GM10266 (cell line): ENCODE results near the gene TMEM17.
"Not testable (repeated sequence)": the region's sequence is repeated elsewhere in the genome, so short reads cannot be mapped to it uniquely, and the experiment has no call there.

Experiments used
- DNase-seq: peaks from one replicate; pipeline ENCODE4 v3.0.0; 2012; ENCODE audit errors: extremely low spot score
- TF ChIP-seq, protein P1 (sequence below): IDR thresholded peaks from 2 replicates; pipeline ENCODE4 v1.5.1; 2012; ENCODE audit warnings: mild to moderate bottlenecking, low read depth; ENCODE audit not compliant: control insufficient read depth, insufficient read depth; ENCODE audit errors: missing control alignments

Gene TMEM17

DNA sequence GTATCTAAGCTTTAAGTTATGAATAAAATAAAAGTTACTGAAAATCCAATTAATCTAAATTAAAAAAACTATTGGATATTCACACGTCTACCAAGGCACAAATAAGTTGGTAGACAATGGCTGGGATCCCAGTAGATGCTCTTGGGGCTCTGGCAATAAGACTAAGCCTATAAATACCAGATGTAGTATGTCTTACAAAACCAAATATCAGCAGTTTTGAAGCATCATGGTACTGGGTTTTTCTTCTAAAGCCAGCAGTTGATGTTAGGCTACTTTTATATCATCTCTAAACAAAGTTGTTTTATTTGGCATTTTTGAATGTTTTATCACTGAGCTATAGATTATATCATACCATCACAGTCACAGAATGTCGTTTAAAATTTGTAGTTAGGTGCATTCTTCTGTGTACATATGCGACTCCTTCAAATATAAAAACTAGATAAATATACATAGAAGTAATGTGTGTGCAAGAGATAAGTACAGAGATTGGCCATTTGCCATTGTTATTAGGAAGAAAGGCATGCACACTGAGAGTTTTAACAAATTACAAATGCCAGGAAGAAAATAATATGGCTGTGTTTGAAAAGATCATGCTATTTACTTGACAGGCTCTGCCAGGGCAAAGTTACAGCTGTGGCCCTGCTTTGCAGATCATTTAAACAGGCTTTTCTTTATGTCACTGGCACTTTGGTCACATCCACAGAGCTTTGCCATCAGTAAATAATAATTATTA lies 21.6 kb upstream of the TMEM17 start:
- TF ChIP-seq, protein P1, sequence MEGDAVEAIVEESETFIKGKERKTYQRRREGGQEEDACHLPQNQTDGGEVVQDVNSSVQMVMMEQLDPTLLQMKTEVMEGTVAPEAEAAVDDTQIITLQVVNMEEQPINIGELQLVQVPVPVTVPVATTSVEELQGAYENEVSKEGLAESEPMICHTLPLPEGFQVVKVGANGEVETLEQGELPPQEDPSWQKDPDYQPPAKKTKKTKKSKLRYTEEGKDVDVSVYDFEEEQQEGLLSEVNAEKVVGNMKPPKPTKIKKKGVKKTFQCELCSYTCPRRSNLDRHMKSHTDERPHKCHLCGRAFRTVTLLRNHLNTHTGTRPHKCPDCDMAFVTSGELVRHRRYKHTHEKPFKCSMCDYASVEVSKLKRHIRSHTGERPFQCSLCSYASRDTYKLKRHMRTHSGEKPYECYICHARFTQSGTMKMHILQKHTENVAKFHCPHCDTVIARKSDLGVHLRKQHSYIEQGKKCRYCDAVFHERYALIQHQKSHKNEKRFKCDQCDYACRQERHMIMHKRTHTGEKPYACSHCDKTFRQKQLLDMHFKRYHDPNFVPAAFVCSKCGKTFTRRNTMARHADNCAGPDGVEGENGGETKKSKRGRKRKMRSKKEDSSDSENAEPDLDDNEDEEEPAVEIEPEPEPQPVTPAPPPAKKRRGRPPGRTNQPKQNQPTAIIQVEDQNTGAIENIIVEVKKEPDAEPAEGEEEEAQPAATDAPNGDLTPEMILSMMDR: no peak
- DNase-seq: no peak

DNA sequence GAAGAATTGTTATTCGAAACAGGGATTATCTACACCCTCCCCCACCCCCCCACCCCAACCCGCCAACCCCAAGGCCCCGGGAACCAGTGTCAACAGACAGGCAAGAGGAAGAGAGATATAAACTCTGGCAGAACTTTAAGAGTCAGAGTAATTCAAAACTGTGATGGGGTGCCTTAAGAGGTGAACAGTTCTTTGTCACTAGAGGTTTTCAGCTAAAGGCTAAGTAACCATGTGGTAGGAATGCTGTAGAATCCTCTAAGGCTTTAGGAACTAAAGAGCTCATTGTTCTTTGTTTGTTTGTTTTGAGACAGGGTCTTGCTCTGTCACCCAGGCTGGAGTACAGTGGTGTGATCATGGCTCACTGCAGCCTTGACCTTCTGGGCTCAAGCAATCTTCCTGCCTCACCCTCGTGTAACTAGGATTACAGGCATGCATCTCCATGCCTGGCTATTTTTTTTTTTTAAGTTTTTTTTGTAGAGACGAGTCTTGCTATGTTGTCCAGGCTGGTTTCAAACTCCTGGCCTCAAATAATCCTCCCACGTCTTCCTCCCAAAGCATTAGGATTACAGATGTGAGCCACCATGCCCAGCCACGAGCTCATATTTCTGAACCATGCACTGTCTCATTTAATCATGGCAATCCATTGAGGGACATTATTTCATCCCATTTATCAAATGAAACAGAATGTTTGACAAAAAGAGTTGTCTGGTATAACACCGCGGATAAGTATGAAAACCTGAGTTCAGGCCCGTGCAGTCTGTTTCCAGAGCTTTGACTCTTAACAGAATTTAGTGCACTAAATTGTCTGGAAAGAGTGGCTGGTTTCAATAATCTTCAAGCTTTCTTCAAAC lies 20.8 kb upstream of the TMEM17 start:
- DNase-seq: no peak
- TF ChIP-seq, protein P1: no peak

DNA sequence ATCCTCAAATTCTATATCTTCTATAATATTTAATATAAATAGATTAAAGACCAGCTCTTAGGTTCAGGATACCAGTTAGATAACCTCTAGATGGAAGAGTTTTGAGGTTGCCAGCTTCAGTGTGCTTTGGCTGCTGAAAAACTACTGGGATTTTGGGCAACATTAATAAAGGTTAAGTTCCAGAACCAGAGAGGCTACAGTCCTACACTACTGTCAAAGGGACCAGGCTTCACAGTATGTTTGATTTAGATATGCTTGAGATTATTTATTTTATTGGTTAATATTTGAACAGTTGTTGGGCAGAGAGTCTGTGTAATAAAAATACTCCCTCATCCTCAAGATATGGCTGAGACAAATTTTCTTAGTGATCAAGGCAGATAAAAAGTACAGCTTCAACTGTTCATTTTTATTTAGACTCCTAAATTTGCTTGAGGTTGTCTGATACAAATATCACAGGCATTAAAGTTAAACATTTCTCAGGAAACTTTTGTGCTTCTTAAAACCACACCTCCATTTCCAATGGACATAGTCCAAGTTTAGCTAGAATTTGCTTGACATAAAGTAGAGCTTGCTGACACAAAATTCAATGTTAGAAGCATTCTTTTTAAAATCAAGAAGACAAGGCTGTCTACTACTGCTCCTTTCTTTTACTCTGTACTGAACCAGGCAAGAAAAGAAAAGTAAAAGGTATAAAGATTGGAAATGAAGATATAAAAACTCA lies 19.7 kb upstream of the TMEM17 start:
- TF ChIP-seq, protein P1: no peak
- no peak for DNase-seq

DNA sequence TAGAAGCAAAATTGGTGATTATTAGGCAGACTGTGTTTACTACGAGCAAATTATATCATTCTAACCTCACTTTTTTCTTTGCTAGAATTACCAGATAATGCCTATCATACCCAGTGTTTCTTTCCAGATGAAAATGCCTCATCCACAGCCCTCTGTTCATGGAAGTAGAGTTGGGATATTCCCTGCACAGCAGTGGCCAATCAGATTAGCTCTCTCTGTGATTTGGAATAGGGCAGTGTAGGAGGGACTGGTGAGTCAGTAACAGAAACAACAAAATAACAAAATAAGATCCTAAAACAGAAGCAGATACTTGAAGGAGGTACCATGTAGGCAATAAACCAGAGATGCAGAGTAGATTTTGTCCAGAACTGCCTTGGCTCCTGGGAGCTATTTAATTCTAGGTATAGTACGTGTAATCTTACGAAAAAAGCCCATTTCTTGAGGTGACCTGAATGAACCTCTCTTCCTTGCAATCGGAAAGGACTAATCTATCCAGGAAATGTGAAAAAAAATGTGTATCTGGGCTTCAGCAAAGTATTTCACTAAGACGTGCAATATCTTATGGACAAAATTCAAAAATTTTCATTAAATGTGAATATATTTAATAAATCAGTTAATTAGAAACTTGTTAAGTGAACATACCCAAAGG lies 18.4 kb upstream of the TMEM17 start:
- TF ChIP-seq, protein P1: no peak
- no peak for DNase-seq

DNA sequence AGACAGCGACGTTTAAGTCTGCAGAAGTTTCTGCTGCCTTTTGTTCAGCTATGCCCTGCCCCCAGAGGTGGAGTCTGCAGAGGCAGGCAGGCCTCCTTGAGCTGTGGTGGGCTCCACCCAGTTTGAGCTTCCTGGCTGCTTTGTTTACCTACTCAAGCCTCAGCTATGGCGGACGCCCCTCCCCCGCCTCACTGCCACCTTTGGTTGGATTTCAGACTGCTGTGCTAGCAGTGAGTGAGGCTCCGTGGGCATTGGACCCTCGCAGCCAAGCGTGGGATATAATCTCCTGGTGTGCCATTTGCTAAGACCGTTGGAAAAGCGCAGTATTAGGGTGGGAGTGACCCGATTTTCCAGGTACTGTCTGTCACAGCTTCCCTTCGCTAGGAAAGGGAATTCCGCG lies 15.1 kb upstream of the TMEM17 start:
- DNase-seq: not testable (repeated sequence)

DNA sequence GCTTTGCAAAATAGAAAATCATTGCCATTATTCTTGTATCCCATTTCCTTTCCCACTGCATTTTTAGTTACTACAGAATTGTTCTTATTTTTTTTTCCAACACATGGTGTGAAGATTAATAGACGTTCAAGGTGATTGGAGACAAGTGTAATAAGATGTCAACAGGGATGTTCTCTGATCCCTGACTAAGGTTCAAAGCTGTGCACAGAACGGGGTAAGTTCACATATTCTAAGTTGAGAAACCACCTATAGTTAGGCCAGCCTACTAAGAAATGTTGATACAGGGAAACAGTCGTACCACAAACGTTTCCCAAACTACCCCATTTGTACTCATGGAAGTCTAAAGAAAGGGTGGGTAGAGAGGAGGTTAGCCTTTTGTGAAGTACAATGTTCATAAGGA lies 6.4 kb upstream of the TMEM17 start:
- DNase-seq: no peak
- TF ChIP-seq, protein P1: no peak

DNA sequence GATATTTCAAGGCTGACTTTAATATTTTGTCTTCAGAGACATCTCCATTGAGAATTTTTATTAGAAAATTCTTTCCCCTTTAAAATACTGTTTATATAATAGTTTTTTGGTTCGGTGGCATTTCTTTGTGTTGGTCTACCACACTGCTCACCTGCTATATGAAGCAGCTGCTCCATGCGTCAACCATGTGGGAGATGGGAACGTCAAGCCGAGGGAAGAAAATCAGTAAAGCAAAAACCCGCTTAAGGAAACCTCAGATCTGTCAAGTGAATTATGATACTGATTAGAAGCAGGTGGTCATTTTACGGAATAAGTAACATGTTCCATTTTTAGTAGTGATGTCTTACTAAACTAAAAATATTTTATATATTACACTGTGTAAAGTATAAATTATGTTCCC lies 5.6 kb upstream of the TMEM17 start:
- DNase-seq: no peak
- TF ChIP-seq, protein P1: no peak
